AG04449 (cell line): ENCODE measurements around the gene MITF.

Experiments
- CTCF ChIA-PET: fragments of 350-600 bp; formaldehyde crosslinking; extraction: SDS; loops from one replicate; lab custom pipeline; 2021; ENCODE audit warnings: antibody characterized with exemption; lab: Yijun Ruan, JAX
- POLR2A ChIA-PET: fragments of 400-600, 350-600 bp; formaldehyde crosslinking; extraction: SDS; loops from one replicate; lab custom pipeline; 2020; ENCODE audit warnings: antibody characterized with exemption, inconsistent platforms; lab: Yijun Ruan, JAX
- DNase-seq: peaks from one replicate; pipeline ENCODE4 v3.0.0-alpha.2; 2010; ENCODE audit warnings: low read depth, low spot score
- H3K4me3 ChIP-seq: 2 replicates; pipeline ENCODE4 v1.5.1; 2011; ENCODE audit warnings: low read depth, mild to moderate bottlenecking, control low read depth, low read length
- TF ChIP-seq, protein P1 (sequence below): IDR thresholded peaks from one replicate; pipeline ENCODE4 v1.5.1; 2011; ENCODE audit warnings: mild to moderate bottlenecking, moderate library complexity, low read length, control low read depth, inconsistent platforms; ENCODE audit not compliant: insufficient read depth; ENCODE audit errors: missing control alignments

The MITF gene

DNA sequence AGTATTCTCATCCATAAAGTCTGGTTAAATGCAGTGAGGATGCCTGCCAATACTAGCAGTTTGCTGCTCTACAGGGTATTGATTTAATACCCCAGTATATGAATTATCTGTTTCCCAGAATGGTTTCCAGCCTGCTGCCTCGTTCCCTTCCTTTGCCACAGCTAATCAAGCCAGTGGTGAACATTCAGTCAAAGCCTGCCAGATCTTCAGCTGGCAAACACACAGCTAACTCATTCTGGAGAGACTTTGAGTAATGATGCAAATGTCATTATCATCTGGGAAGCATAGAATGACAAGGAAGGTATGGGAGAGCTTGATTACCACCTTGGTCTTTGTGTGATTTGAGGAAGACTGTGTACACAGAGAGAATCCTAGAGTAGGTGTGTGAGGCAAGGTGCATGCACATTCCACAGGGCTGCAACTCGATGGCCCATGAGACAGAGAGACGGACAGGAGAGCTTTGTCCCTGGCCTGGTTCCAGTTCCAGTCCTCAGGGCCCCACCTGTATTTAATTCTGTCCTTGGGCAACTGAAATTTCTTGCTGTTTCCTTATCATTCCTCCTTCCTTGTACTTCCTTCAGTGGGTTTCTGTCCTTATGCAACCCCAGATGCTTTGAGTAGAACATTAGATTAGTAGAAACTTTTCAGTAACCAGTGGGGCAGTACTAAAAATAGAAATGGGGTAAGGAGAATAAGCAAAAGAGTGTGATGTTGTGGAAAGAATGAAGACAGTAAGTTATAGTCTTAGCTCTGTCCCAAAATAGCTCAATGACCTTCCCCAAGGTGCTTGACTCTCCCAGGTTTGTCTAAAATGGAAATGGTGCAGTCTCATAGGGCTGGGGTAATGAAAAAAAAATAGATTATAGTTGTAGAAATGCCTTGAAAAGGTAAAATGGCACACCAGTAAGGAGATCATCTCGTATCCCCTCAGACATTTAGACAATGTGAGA, 72.5 kb downstream of the MITF start:
- CTCF ChIA-PET = interaction anchor here (2.1 kb wide), 1 partner anchor 20 kb away, joined by 7 read pairs; no protein-coding TSS in a partner anchor
- TF ChIP-seq, protein P1, sequence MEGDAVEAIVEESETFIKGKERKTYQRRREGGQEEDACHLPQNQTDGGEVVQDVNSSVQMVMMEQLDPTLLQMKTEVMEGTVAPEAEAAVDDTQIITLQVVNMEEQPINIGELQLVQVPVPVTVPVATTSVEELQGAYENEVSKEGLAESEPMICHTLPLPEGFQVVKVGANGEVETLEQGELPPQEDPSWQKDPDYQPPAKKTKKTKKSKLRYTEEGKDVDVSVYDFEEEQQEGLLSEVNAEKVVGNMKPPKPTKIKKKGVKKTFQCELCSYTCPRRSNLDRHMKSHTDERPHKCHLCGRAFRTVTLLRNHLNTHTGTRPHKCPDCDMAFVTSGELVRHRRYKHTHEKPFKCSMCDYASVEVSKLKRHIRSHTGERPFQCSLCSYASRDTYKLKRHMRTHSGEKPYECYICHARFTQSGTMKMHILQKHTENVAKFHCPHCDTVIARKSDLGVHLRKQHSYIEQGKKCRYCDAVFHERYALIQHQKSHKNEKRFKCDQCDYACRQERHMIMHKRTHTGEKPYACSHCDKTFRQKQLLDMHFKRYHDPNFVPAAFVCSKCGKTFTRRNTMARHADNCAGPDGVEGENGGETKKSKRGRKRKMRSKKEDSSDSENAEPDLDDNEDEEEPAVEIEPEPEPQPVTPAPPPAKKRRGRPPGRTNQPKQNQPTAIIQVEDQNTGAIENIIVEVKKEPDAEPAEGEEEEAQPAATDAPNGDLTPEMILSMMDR = no peak

DNA sequence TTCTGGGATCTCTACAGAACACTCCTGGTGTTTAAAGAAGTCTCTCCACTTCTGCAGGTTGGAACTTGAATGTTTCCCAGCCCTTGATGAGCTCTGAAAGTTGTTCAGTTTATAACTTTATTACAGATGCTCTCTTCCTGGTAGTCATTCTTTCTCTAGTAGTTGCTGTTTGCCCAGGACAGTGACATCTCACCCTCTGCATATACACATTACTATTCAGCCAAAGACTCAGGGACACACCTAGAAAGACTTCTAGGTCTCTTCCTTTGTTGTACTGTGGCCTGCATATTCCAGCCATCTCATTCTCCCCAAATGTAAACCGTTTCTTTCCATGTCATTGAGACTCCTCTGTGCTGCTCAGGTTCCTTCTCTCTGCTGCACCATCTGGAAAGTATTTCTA, 76.7 kb downstream of the MITF start:
- ChIA-PET POLR2A (interaction anchor here (0.9 kb wide), 1 partner anchor 9 kb away, joined by 3 read pairs; no protein-coding TSS in a partner anchor), CTCF (interaction anchor here (1.7 kb wide), 1 partner anchor 48 kb away, joined by 3 read pairs; no protein-coding TSS in a partner anchor)
- no peak for DNase-seq
- H3K4me3 ChIP-seq = no peak overlapping the region
- TF ChIP-seq, protein P1 = no peak

More for the DNA sequence above, 72.5 kb downstream of the MITF start:
- H3K4me3 ChIP-seq = no peak overlapping the region
- POLR2A ChIA-PET = no interaction called here
- no peak for DNase-seq

DNA sequence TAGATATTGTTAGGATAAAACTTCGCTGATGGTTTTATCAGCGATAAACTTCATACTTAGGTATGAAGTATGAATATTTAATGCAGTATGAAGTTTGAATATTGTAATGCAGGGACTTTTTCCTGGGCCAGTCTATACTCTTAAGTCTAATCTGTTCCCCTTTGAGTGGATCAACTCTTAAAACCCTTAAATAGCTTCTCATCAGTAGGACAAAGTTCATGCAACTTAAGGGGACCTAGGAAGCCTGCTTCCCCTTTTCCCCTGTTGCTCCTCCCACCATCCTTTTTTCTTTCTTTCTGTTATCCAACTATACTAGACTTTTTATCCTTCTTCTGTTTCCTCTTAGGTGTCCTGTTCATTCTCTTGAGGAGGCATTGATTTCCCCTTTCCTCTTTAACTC, 78.7 kb downstream of the MITF start:
- no peak overlapping the region for H3K4me3 ChIP-seq
- ChIA-PET CTCF (no interaction called here), POLR2A (no interaction called here)
- DNase-seq = no peak
- TF ChIP-seq, protein P1 = no peak

DNA sequence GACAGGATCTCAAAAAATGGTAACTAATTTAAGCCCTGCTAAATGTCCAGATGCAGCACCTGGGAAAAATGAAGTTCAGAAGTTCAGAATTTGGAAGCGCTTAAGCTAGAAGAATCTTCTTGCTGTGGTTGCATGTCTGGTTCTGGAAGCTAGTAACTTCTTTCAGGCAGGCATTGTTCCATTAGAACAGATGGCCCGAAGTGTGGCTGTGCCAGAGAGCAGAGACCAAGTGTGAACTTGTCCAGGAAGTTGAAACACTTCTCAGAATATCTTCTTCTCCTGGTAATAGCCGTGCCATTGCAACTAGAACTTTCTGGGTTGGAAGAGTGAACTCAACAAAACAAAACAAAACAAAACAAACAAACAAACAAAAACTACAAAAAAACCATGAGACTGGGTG, 80.0 kb downstream of the MITF start:
- no peak for DNase-seq
- POLR2A ChIA-PET = no interaction called here
- CTCF ChIA-PET = no interaction called here
- H3K4me3 ChIP-seq = no peak overlapping the region
- TF ChIP-seq, protein P1 = no peak

DNA sequence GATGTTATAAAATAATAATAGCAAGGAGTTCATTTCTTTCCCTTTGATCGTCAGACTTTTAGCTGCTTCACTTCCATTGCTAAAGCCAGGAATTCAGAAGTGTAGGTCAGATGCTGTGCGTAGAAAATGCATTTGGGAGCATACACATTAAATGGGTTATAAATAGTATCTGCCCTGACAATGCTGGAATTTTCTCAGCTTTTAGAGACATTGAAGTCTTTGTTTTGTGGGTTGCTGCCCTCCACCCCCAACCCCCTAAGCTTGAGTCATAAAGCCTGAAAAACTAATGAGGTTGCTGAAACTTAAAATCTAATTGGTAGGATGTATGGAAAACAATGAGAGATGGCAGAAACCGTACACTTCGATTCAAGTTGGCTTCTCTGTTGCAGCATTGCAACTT, 81.9 kb downstream of the MITF start:
- POLR2A ChIA-PET = no interaction called here
- DNase-seq = no peak
- no peak overlapping the region for H3K4me3 ChIP-seq
- CTCF ChIA-PET = interaction anchor here (1.1 kb wide), 1 partner anchor 14 kb away, joined by 3 read pairs; no protein-coding TSS in a partner anchor
- TF ChIP-seq, protein P1 = no peak

DNA sequence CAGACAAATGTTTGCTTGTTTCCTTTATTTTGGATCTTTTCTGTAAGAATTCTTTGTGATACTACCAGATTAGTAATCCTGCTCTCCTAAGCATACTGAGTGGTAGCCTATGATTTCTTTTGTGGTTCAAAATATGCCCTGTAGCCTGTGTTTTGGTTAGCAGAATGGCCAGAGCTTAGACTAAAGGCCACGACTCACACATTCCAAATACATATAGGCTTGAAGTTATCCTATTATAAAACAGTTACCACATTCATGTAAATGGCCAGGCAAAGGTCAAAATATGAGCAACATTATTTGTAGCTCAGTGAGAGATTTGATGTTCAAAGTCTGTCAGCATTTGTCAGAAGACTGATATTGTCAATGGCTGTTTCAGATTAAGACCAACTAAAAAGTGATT, 84.5 kb downstream of the MITF start:
- CTCF ChIA-PET = interaction anchor here (1.0 kb wide), 1 partner anchor 32 kb away, joined by 3 read pairs; no protein-coding TSS in a partner anchor
- TF ChIP-seq, protein P1 = no peak
- POLR2A ChIA-PET = no interaction called here
- no peak for DNase-seq
- H3K4me3 ChIP-seq = no peak overlapping the region
